ENCODE measurements around the gene FCMR. TPM values are rescaled to one million over a fixed set of nuclear protein-coding genes. Genes with fewer than 3 reads are reported as not detected.

FCMR gene
- total RNA-seq, 1 donor from 2014 or later = 1.3 TPM

DNA sequence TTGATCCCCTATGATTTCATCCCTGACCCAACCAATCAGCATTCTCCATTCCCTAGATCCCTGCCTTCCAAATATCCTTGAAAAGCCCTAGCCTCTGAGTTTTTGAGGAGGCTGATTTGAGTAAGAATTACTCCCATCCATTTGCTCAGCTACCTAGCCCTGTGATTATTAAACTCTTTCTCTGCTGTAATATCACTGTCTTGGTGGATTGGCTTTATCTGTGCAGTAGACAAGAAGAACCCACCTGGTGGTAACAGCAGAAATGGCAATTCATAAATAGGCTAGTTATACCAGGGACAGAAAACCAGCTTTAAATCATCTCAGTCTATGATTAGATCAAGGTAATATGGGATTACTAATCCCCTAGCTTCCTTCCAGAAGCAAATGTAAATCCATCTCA, 43.3 kb downstream of the FCMR start:
- Histone ChIP-seq H3K27ac (no peak overlapping the region), H3K9me3 (no peaks in the 10 kb centered on the region), H3K36me3 (no peaks in the 10 kb centered on the region), H3K4me1 (no peaks in the 10 kb centered on the region), H3K4me3 (no peak overlapping the region), H3K27me3 (no peaks in the 10 kb centered on the region)
- TF ChIP-seq, protein P1, sequence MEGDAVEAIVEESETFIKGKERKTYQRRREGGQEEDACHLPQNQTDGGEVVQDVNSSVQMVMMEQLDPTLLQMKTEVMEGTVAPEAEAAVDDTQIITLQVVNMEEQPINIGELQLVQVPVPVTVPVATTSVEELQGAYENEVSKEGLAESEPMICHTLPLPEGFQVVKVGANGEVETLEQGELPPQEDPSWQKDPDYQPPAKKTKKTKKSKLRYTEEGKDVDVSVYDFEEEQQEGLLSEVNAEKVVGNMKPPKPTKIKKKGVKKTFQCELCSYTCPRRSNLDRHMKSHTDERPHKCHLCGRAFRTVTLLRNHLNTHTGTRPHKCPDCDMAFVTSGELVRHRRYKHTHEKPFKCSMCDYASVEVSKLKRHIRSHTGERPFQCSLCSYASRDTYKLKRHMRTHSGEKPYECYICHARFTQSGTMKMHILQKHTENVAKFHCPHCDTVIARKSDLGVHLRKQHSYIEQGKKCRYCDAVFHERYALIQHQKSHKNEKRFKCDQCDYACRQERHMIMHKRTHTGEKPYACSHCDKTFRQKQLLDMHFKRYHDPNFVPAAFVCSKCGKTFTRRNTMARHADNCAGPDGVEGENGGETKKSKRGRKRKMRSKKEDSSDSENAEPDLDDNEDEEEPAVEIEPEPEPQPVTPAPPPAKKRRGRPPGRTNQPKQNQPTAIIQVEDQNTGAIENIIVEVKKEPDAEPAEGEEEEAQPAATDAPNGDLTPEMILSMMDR (IDR thresholded peaks at IDR 0.05) = no peak
- intact Hi-C loops (cut with DNase I) = no loop called here
- DNase-seq (ENCODE audit: low spot score in 2 of 2) = no peak

DNA sequence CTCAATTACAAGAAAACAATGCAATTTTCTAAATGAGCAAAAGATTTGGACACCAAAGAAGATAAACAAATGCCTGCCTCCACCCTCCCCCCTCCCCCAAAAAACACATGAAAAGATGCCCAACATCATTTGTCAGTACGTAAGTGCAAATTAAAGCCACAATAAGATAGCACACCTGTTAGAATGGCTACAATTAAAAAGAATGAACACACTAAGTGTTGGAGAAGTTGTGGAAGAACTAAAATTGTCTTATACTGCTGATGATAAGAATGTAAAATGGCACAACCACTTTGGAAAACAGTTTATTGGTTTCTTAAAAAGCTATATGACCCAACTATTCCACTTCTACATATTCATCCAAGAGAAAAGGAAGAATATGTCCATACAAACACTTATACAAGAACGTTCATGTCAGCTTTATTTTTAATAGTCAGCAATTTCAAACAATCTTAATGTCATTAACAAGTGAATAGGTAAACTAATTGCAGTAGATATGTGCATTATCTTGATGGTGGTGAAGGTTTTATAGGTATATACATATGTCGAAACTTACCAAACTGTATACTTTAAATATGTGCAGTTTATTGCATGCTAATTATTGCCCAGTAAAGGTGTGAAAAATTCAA, 45.9 kb downstream of the FCMR start:
- no peak overlapping the region for H3K27ac ChIP-seq
- H3K4me3 ChIP-seq = no peak overlapping the region
- intact Hi-C loops (cut with DNase I) = no loop called here
- no peaks in the 10 kb centered on the region for H3K4me1 ChIP-seq
- H3K9me3 ChIP-seq = no peaks in the 10 kb centered on the region
- no peaks in the 10 kb centered on the region for H3K36me3 ChIP-seq
- no peaks in the 10 kb centered on the region for H3K27me3 ChIP-seq
- TF ChIP-seq, protein P1 (IDR thresholded peaks at IDR 0.05) = no peak
- no peak for DNase-seq (ENCODE audit: low spot score in 2 of 2)

GRCh38 chr1:206873603-206874188, 48.0 kb downstream of the FCMR start:
- Histone ChIP-seq H3K4me1 (no peaks in the 10 kb centered on the region), H3K27ac (no peak overlapping the region), H3K9me3 (no peaks in the 10 kb centered on the region), H3K27me3 (no peaks in the 10 kb centered on the region), H3K4me3 (no peak overlapping the region), H3K36me3 (no peaks in the 10 kb centered on the region)
- TF ChIP-seq, protein P1 (IDR thresholded peaks at IDR 0.05) = no peak
- DNase-seq (ENCODE audit: low spot score in 2 of 2) = no peak
- intact Hi-C loops (cut with DNase I) = no loop called here

DNA sequence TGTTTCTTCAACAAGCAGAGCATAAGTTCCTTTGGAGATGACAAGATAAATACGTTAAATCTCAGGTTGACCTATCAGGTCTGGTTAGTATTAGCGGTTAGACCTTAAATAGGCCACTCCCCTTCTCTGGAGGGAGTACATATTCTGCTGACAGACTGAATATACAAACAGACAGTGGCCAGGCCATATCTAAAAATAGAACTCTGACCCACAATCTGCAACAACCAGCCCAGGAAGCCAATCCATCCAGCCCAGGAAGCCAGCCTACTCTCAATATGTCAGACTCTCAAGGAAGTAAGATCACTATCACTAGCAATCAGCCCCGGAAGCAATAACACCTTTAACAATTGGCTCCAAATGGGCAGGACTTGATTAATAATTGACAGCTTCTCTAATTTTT, 49.6 kb downstream of the FCMR start:
- no peaks in the 10 kb centered on the region for H3K4me1 ChIP-seq
- no peaks in the 10 kb centered on the region for H3K36me3 ChIP-seq
- no peak for DNase-seq (ENCODE audit: low spot score in 2 of 2)
- TF ChIP-seq, protein P1 (IDR thresholded peaks at IDR 0.05) = no peak
- H3K9me3 ChIP-seq = no peaks in the 10 kb centered on the region
- no peaks in the 10 kb centered on the region for H3K27me3 ChIP-seq
- intact Hi-C loops (cut with DNase I) = no loop called here
- no peak overlapping the region for H3K27ac ChIP-seq
- H3K4me3 ChIP-seq = no peak overlapping the region

GRCh38 chr1:206868264-206868663, 53.5 kb downstream of the FCMR start:
- TF ChIP-seq, protein P1 (IDR thresholded peaks at IDR 0.05) = no peak
- Histone ChIP-seq H3K9me3 (no peaks in the 10 kb centered on the region), H3K36me3 (no peaks in the 10 kb centered on the region), H3K4me3 (no peak overlapping the region), H3K27me3 (no peaks in the 10 kb centered on the region), H3K4me1 (no peaks in the 10 kb centered on the region), H3K27ac (no peak overlapping the region)
- DNase-seq (ENCODE audit: low spot score in 2 of 2) = no peak
- intact Hi-C loops (cut with DNase I) = no loop called here
